HepG2 (cell line): ENCODE data around the gene SLBP. TPM values are rescaled to one million over a fixed set of nuclear protein-coding genes. Genes with fewer than 3 reads are reported as not detected.
"Not testable (repeated sequence)": the region's sequence is repeated elsewhere in the genome, so short reads cannot be mapped to it uniquely, and the experiment has no call there.

Experiments used
- ATAC-seq: fragments of 200-7000 bp; cut with Tn5 transposase; 3 replicates; pipeline ENCODE4 v1.9.1; 2020; ENCODE audit warnings: mild to moderate bottlenecking, moderate library complexity
- BruUV-seq: library from RNA; stranded (reverse); fragments of 400-500 nt; replicated peaks from 2 replicates; lab custom pipeline; 2021; lab: Mats Ljungman, UMichigan
- CTCF ChIA-PET: fragments of 300-600 bp; formaldehyde crosslinking; extraction: SDS; loops from one replicate; lab custom pipeline; 2021; ENCODE audit warnings: low total read pairs, inconsistent platforms, low intra/inter-chr PET ratio; lab: Yijun Ruan, JAX
- POLR2A ChIA-PET: fragments of 350-600 bp; sonication (Branson Sonifier 250); formaldehyde crosslinking; loops from one replicate; lab custom pipeline; 2020; ENCODE audit warnings: antibody characterized with exemption, inconsistent platforms; lab: Yijun Ruan, JAX
- DNase-seq: peaks from one replicate; pipeline ENCODE4 v3.0.0-alpha.2; 2015; ENCODE audit warnings: low spot score
- FAIRE-seq: peaks from 3 replicates; lab custom pipeline; 2011; peaks lifted over from hg19 to GRCh38; lab: Jason Lieb, UNC
- H2AFZ ChIP-seq: one replicate; pipeline ENCODE4 v1.6.1; 2011; ENCODE audit warnings: low read length, inconsistent platforms
- H3K27ac ChIP-seq: fragments of 300-600 bp; 3 replicates; pipeline ENCODE4 v1.8.0; 2011; ENCODE audit warnings: mixed run types, mild to moderate bottlenecking, mixed read lengths, low read length, inconsistent platforms; ENCODE audit not compliant: insufficient read depth; ENCODE audit errors: extremely low read length
- H3K27me3 ChIP-seq, 2 experiments: fragments of 200-600 bp in 1 of 2; 2 replicates in 1 of 2; 3 replicates in 1 of 2; pipeline versions ENCODE4 v1.6.0 to v1.8.0; 2011; ENCODE audit warnings: low read length in 2 of 2, mild to moderate bottlenecking in 2 of 2, moderate library complexity in 2 of 2, inconsistent platforms in 1 of 2; ENCODE audit not compliant: insufficient read depth in 2 of 2, control insufficient read depth in 1 of 2
- H3K36me3 ChIP-seq, 2 experiments: fragments of 200-600 bp in 1 of 2; replicated peaks in 1 of 2; 2 replicates in 1 of 2; 3 replicates in 1 of 2; pipeline versions ENCODE4 v1.5.1 to v1.8.0; 2011; ENCODE audit warnings: low read length in 2 of 2, inconsistent platforms in 1 of 2; ENCODE audit not compliant: insufficient read depth in 2 of 2, control insufficient read depth in 1 of 2
- H3K4me1 ChIP-seq: 2 replicates; pipeline ENCODE4 v1.5.1; 2012; ENCODE audit warnings: low read length, inconsistent platforms; ENCODE audit not compliant: insufficient read depth
- H3K4me2 ChIP-seq: 2 replicates; pipeline ENCODE4 v1.6.0; 2011; ENCODE audit warnings: low read depth, low read length, inconsistent platforms
- H3K4me3 ChIP-seq, 3 experiments: fragments of 200-600 bp in 1 of 3; sonication (generic), shearing (Covaris generic) in 1 of 3; replicated peaks in 1 of 3; 2 replicates each; pipeline ENCODE4 v1.5.1; 2011 to 2016; ENCODE audit warnings: low read length in 3 of 3, inconsistent platforms in 2 of 3, low read depth in 2 of 3, mild to moderate bottlenecking in 2 of 3, control low read depth in 1 of 3, mixed read lengths in 1 of 3; ENCODE audit not compliant: insufficient read depth in 1 of 3
- H3K79me2 ChIP-seq: one replicate; pipeline ENCODE4 v1.6.1; 2011; ENCODE audit warnings: low read length, inconsistent platforms; ENCODE audit not compliant: insufficient read depth
- H3K9ac ChIP-seq: 2 replicates; pipeline ENCODE4 v1.6.0; 2011; ENCODE audit warnings: mild to moderate bottlenecking, low read depth, low read length, inconsistent platforms; ENCODE audit not compliant: insufficient read depth
- H3K9me3 ChIP-seq: 2 replicates; pipeline ENCODE4 v1.5.1; 2012; ENCODE audit warnings: mild to moderate bottlenecking, low read length
- H4K20me1 ChIP-seq: 2 replicates; pipeline ENCODE4 v1.6.0; 2011; ENCODE audit warnings: inconsistent platforms, mild to moderate bottlenecking, low read length, moderate library complexity; ENCODE audit not compliant: insufficient read depth
- ELF1 ChIP-seq: sonication (generic); formaldehyde crosslinking; IDR thresholded peaks from 2 replicates; pipeline ENCODE4 v1.4.0; 2020; ENCODE audit warnings: missing genetic modification reagents
- KLF16 ChIP-seq, 2 experiments: sonication (generic) in 1 of 2; formaldehyde crosslinking in 1 of 2; IDR thresholded peaks; 2 replicates each; pipeline versions ENCODE4 v1.6.1 to v1.8.0; 2016 to 2023; ENCODE audit warnings: missing genetic modification reagents in 2 of 2, missing compliant biosample characterization in 1 of 2
- NR1H2 ChIP-seq: sonication (generic); formaldehyde crosslinking; IDR thresholded peaks from 2 replicates; pipeline ENCODE4 v1.8.1; 2022; ENCODE audit warnings: low read depth, missing genetic modification reagents, borderline replicate concordance
- TBX3 ChIP-seq: fragments of 450-650 bp; IDR thresholded peaks from 2 replicates; pipeline ENCODE4 v1.6.1; 2017; ENCODE audit warnings: antibody characterized with exemption, mild to moderate bottlenecking, inconsistent platforms, borderline replicate concordance
- ZNF44 ChIP-seq: sonication (generic); formaldehyde crosslinking; IDR thresholded peaks from 2 replicates; pipeline ENCODE4 v1.5.1; 2020; ENCODE audit warnings: mild to moderate bottlenecking, missing genetic modification reagents
- WGBS: methylation state at CpG from one replicate; pipeline ENCODE4 v1.1.6; 2017; ENCODE audit warnings: low lambda C conversion rate; 5-methylcytosine and 5-hydroxymethylcytosine counted together
- in situ Hi-C: cut with HindIII; loops from 2 replicates; pipeline ENCODE4 v1.10.0; 2017; ENCODE audit warnings: low pct_unique_long_range_greater_than_20kb; ENCODE audit not compliant: extremely low pct_ligation_motif_present
- intact Hi-C: fragments of 100-400 bp; cut with micrococcal nuclease; formaldehyde crosslinking; loops from one replicate; pipeline ENCODE4 v1.10.0; 2022; ENCODE audit not compliant: unreplicated experiment
- polyA plus RNA-seq, 8 experiments: library from polyadenylated mRNA; depleted of rRNA in 3 of 8; stranded (reverse) in 7 of 8; unstranded in 1 of 8; fragments of >200 nt; fragmentation: Illumina TruSeq in 4 of 8; extraction: Trizol in 4 of 8; gene quantifications; 2 replicates each; pipeline versions ENCODE4 v1.2.1 to v1.2.3, GENCODE V29; 2011 to 2016; ENCODE audit warnings: low read depth in 4 of 8, missing spikeins in 1 of 8, mixed read lengths in 1 of 8; ENCODE audit not compliant: insufficient read depth in 1 of 8
- total RNA-seq, 5 experiments: library from RNA; depleted of rRNA; stranded (reverse); fragments of >200 nt; fragmentation: Illumina TruSeq; extraction: Trizol; gene quantifications; 2 replicates each; pipeline ENCODE4 v1.2.3, GENCODE V29; 2016; ENCODE audit warnings: low read depth in 1 of 5
- TF ChIP-seq, protein P1 (sequence below): sonication (generic); formaldehyde crosslinking; IDR thresholded peaks from 2 replicates; pipeline ENCODE4 v1.5.1; 2020; ENCODE audit warnings: mild to moderate bottlenecking, missing genetic modification reagents, moderate library complexity
- TF ChIP-seq, protein P2 (sequence below): sonication (generic); formaldehyde crosslinking; conservative IDR thresholded peaks from 2 replicates; pipeline ENCODE4 v1.4.0; 2020; ENCODE audit warnings: mild to moderate bottlenecking, missing genetic modification reagents, moderate library complexity
- TF ChIP-seq, protein P3 (sequence below): sonication (generic); formaldehyde crosslinking; IDR thresholded peaks from 2 replicates; pipeline ENCODE4 v1.9.0; 2021; ENCODE audit warnings: missing genetic modification reagents, mild to moderate bottlenecking, borderline replicate concordance
- TF ChIP-seq, protein P4 (sequence below): IDR thresholded peaks from 2 replicates; pipeline ENCODE4 v1.6.1; 2016; ENCODE audit warnings: low read depth, control low read depth

SLBP gene
- total and polyA plus RNA-seq, 2 of the 13 experiments (the other 11 are each of a cell fraction or from before 2014, with no cell fraction given): 43.9 to 104 TPM

DNA sequence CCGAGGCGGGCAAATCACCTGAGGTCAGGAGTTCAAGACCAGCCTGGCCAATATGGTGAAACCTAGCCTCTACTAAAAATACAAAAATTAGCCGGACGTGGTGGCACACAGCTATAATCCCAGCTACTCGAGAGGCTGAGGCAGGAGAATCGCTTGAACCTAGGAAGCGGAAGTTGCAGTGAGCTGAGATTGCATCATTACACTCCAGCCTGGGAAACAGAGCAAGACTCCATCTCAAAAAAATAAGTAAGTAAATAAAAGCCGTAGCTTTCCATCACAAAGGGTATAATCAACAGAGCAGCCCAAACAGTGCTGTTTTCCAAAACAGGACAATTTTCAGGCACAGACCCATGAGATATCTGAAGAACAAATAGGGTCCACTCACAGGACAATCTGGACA is 10.4 kb downstream of the SLBP start:
- BruUV-seq, H3K4me2 ChIP-seq, DNase-seq, ATAC-seq, H3K27ac ChIP-seq, FAIRE-seq, H3K4me3 ChIP-seq, in situ Hi-C loops, H4K20me1 ChIP-seq, H3K27me3 ChIP-seq, intact Hi-C loops, CTCF ChIA-PET, POLR2A ChIA-PET, H3K9me3 ChIP-seq, H2AFZ ChIP-seq, H3K9ac ChIP-seq: not testable (repeated sequence)
- Histone ChIP-seq H3K79me2 (peaks cover 47% of the 10 kb centered on the region), H3K36me3 (peaks cover 28 to 65% of the 10 kb centered on the region in 2 experiments), H3K4me1 (0 out of 2 replicates have a peak, but pooled peaks cover 11% of the 10 kb centered on the region)
- WGBS: 96% methylated on average over 8 of the region's 8 CpGs

DNA sequence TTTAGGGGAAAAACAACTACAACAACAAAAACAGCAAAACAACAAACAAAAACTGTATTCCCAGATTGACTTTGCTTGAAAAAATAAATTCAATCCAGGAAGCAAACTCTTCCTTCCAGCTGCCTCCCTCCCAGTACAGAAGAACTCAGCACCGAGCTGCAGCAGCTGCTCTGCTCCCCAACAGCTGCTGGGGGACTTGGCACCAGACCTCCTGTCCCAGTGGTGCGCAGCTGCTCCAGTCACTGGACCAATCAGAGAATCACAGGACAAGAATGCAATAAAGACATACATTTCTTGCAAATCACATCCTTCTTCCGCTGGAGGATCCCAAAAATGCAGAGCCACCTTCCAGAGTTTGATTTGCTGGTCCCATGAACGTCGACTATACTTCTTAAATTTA is 16.2 kb downstream of the SLBP start:
- TF ChIP-seq, protein P1, sequence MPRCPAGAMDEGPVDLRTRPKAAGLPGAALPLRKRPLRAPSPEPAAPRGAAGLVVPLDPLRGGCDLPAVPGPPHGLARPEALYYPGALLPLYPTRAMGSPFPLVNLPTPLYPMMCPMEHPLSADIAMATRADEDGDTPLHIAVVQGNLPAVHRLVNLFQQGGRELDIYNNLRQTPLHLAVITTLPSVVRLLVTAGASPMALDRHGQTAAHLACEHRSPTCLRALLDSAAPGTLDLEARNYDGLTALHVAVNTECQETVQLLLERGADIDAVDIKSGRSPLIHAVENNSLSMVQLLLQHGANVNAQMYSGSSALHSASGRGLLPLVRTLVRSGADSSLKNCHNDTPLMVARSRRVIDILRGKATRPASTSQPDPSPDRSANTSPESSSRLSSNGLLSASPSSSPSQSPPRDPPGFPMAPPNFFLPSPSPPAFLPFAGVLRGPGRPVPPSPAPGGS (CRISPR knock-in tag): no peak
- TF ChIP-seq KLF16 (CRISPR knock-in tag; IDR thresholded peaks at IDR 0.05) (no peak), NR1H2 (no peak), ZNF44 (no peak), ELF1 (no peak), TBX3 (no peak)
- TF ChIP-seq, protein P2, sequence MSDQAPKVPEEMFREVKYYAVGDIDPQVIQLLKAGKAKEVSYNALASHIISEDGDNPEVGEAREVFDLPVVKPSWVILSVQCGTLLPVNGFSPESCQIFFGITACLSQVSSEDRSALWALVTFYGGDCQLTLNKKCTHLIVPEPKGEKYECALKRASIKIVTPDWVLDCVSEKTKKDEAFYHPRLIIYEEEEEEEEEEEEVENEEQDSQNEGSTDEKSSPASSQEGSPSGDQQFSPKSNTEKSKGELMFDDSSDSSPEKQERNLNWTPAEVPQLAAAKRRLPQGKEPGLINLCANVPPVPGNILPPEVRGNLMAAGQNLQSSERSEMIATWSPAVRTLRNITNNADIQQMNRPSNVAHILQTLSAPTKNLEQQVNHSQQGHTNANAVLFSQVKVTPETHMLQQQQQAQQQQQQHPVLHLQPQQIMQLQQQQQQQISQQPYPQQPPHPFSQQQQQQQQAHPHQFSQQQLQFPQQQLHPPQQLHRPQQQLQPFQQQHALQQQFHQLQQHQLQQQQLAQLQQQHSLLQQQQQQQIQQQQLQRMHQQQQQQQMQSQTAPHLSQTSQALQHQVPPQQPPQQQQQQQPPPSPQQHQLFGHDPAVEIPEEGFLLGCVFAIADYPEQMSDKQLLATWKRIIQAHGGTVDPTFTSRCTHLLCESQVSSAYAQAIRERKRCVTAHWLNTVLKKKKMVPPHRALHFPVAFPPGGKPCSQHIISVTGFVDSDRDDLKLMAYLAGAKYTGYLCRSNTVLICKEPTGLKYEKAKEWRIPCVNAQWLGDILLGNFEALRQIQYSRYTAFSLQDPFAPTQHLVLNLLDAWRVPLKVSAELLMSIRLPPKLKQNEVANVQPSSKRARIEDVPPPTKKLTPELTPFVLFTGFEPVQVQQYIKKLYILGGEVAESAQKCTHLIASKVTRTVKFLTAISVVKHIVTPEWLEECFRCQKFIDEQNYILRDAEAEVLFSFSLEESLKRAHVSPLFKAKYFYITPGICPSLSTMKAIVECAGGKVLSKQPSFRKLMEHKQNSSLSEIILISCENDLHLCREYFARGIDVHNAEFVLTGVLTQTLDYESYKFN (CRISPR knock-in tag): no peak
- TF ChIP-seq, protein P3, sequence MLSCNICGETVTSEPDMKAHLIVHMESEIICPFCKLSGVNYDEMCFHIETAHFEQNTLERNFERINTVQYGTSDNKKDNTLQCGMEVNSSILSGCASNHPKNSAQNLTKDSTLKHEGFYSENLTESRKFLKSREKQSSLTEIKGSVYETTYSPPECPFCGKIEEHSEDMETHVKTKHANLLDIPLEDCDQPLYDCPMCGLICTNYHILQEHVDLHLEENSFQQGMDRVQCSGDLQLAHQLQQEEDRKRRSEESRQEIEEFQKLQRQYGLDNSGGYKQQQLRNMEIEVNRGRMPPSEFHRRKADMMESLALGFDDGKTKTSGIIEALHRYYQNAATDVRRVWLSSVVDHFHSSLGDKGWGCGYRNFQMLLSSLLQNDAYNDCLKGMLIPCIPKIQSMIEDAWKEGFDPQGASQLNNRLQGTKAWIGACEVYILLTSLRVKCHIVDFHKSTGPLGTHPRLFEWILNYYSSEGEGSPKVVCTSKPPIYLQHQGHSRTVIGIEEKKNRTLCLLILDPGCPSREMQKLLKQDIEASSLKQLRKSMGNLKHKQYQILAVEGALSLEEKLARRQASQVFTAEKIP (CRISPR knock-in tag): no peak
- TF ChIP-seq, protein P4, sequence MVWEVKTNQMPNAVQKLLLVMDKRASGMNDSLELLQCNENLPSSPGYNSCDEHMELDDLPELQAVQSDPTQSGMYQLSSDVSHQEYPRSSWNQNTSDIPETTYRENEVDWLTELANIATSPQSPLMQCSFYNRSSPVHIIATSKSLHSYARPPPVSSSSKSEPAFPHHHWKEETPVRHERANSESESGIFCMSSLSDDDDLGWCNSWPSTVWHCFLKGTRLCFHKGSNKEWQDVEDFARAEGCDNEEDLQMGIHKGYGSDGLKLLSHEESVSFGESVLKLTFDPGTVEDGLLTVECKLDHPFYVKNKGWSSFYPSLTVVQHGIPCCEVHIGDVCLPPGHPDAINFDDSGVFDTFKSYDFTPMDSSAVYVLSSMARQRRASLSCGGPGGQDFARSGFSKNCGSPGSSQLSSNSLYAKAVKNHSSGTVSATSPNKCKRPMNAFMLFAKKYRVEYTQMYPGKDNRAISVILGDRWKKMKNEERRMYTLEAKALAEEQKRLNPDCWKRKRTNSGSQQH (CRISPR knock-in tag): no peak
- in situ Hi-C loops: no loop called here
- H3K4me2 ChIP-seq: no peak overlapping the region
- no peak overlapping the region for H2AFZ ChIP-seq
- intact Hi-C loops: no loop called here
- FAIRE-seq (no peak), DNase-seq (no peak), ATAC-seq (no peak)
- no peak overlapping the region for H3K9ac ChIP-seq
- CTCF ChIA-PET: interaction anchor here (1.9 kb wide), 1 partner anchor 30 kb away, joined by 6 read pairs; no protein-coding TSS in a partner anchor
- no peaks in the 10 kb centered on the region for H3K9me3 ChIP-seq
- no TSS peak for BruUV-seq
- no peak overlapping the region for H3K27ac ChIP-seq
- peaks cover 2% of the 10 kb centered on the region for H3K79me2 ChIP-seq
- H4K20me1 ChIP-seq: peaks cover 2% of the 10 kb centered on the region; the same call in 1 of the 2 replicates
- WGBS: 96% methylated on average over 5 of the region's 5 CpGs
- POLR2A ChIA-PET: interaction anchor here (1.0 kb wide), 1 partner anchor 13 kb away, joined by 3 read pairs; no protein-coding TSS in a partner anchor
- no peaks in the 10 kb centered on the region for H3K4me1 ChIP-seq
- H3K4me3 ChIP-seq: no peak overlapping the region
- H3K27me3 ChIP-seq: no peaks in the 10 kb centered on the region
- peaks cover 31 to 74% of the 10 kb centered on the region in 2 experiments for H3K36me3 ChIP-seq
